Ectodermal cell (in vitro differentiated cells): Measurements from ENCODE around the gene ZNF652.

ENCODE experiments used
- H3K27ac ChIP-seq: 2 replicates; pipeline ENCODE4 v1.7.0; 2013; ENCODE audit warnings: mild to moderate bottlenecking, low read depth, low read length; ENCODE audit not compliant: insufficient read depth, poor library complexity, severe bottlenecking
- H3K27me3 ChIP-seq: 2 replicates; pipeline ENCODE4 v1.7.0; 2013; ENCODE audit warnings: mild to moderate bottlenecking, low read length; ENCODE audit not compliant: insufficient read depth, control insufficient read depth, poor library complexity, severe bottlenecking
- H3K36me3 ChIP-seq: one replicate; pipeline ENCODE4 v1.7.0; 2013; ENCODE audit warnings: low read length; ENCODE audit not compliant: control insufficient read depth, insufficient read depth
- H3K4me1 ChIP-seq: one replicate; pipeline ENCODE4 v1.7.0; 2013; ENCODE audit warnings: low read length; ENCODE audit not compliant: control insufficient read depth, insufficient read depth
- H3K4me3 ChIP-seq: 2 replicates; pipeline ENCODE4 v1.7.0; 2013; ENCODE audit warnings: low read depth, low read length, control low read depth; ENCODE audit not compliant: insufficient read depth
- H3K9me3 ChIP-seq: 2 replicates; pipeline ENCODE4 v1.7.0; 2013; ENCODE audit warnings: mild to moderate bottlenecking, low read length, moderate library complexity; ENCODE audit not compliant: control insufficient read depth
- whole genome bisulfite sequencing, 2 experiments: methylation state at CpG; one replicate each; pipeline ENCODE4 v1.1.7; 2013; ENCODE audit warnings: missing lambda C conversion rate in 2 of 2; 5-methylcytosine and 5-hydroxymethylcytosine counted together

ZNF652 gene

GRCh38 chr17:49254066-49254465 lies 108.0 kb downstream of the ZNF652 start:
- Histone ChIP-seq H3K27me3 (no peaks in the 10 kb centered on the region), H3K4me3 (no peak overlapping the region), H3K36me3 (no peaks in the 10 kb centered on the region), H3K27ac (no peak overlapping the region), H3K9me3 (no peaks in the 10 kb centered on the region), H3K4me1 (no peaks in the 10 kb centered on the region)
- WGBS, 2 experiments, result 63 to 73% methylated on average over 4 of the region's 4 CpGs

- WGBS, 2 experiments, result 94 to 95% methylated on average over 6 of the region's 6 CpGs
- H3K9me3 ChIP-seq, result no peaks in the 10 kb centered on the region
- H3K27ac ChIP-seq, result no peak overlapping the region
- H3K4me1 ChIP-seq, result no peaks in the 10 kb centered on the region
- no peaks in the 10 kb centered on the region for H3K36me3 ChIP-seq
- no peaks in the 10 kb centered on the region for H3K27me3 ChIP-seq
- H3K4me3 ChIP-seq, result no peak overlapping the region
Measured at GRCh38 chr17:49252148-49252695, 109.8 kb downstream of the ZNF652 start.

GRCh38 chr17:49249890-49250522 lies 112.0 kb downstream of the ZNF652 start:
- H3K27ac ChIP-seq, result no peak overlapping the region
- no peak overlapping the region for H3K4me3 ChIP-seq
- H3K4me1 ChIP-seq, result no peaks in the 10 kb centered on the region
- 92% methylated on average over 12 of the region's 12 CpGs for WGBS, 2 experiments
- no peaks in the 10 kb centered on the region for H3K36me3 ChIP-seq
- H3K9me3 ChIP-seq, result no peaks in the 10 kb centered on the region
- H3K27me3 ChIP-seq, result no peaks in the 10 kb centered on the region

- Histone ChIP-seq H3K4me3 (no peak overlapping the region), H3K9me3 (no peaks in the 10 kb centered on the region), H3K4me1 (no peaks in the 10 kb centered on the region), H3K36me3 (no peaks in the 10 kb centered on the region), H3K27ac (no peak overlapping the region), H3K27me3 (no peaks in the 10 kb centered on the region)
- WGBS, 2 experiments, result 71 to 76% methylated on average over 10 of the region's 10 CpGs
Measured at GRCh38 chr17:49249292-49249794, 112.7 kb downstream of the ZNF652 start.

GRCh38 chr17:49247944-49248343 lies 114.1 kb downstream of the ZNF652 start:
- no peaks in the 10 kb centered on the region for H3K36me3 ChIP-seq
- no peak overlapping the region for H3K27ac ChIP-seq
- no peak overlapping the region for H3K4me3 ChIP-seq
- H3K9me3 ChIP-seq, result no peaks in the 10 kb centered on the region
- H3K4me1 ChIP-seq, result no peaks in the 10 kb centered on the region
- WGBS, 2 experiments, result 96% methylated on average over 7 of the region's 7 CpGs
- no peaks in the 10 kb centered on the region for H3K27me3 ChIP-seq

GRCh38 chr17:49244839-49245238 lies 117.2 kb downstream of the ZNF652 start:
- Histone ChIP-seq H3K27me3 (no peaks in the 10 kb centered on the region), H3K27ac (no peak overlapping the region), H3K36me3 (no peaks in the 10 kb centered on the region), H3K4me1 (no peaks in the 10 kb centered on the region), H3K9me3 (no peaks in the 10 kb centered on the region), H3K4me3 (no peak overlapping the region)
- WGBS, 2 experiments, result 89 to 96% methylated on average over 4 of the region's 4 CpGs
